Endodermal cell (in vitro differentiated cells): ENCODE measurements around the gene METTL16. TPM values are rescaled to one million over a fixed set of nuclear protein-coding genes. Genes with fewer than 3 reads are reported as not detected.
"Not testable (repeated sequence)": the region's sequence is repeated elsewhere in the genome, so short reads cannot be mapped to it uniquely, and the experiment has no call there.

Source experiments
- DNase-seq: peaks from one replicate; pipeline ENCODE4 v3.0.0-alpha.2; 2017
- H3K27ac ChIP-seq: 2 replicates; pipeline ENCODE4 v1.5.1; 2013; ENCODE audit warnings: mild to moderate bottlenecking, low read depth, low read length, moderate library complexity
- H3K27me3 ChIP-seq: 2 replicates; pipeline ENCODE4 v1.6.1; 2013; ENCODE audit warnings: mild to moderate bottlenecking, low read length, moderate library complexity; ENCODE audit not compliant: insufficient read depth, control insufficient read depth, poor library complexity, severe bottlenecking
- H3K36me3 ChIP-seq: 2 replicates; pipeline ENCODE4 v1.7.0; 2013; ENCODE audit warnings: mild to moderate bottlenecking, low read length, moderate library complexity; ENCODE audit not compliant: control insufficient read depth, insufficient read depth
- H3K4me1 ChIP-seq: one replicate; pipeline ENCODE4 v1.7.0; 2013; ENCODE audit warnings: low read length; ENCODE audit not compliant: control insufficient read depth, insufficient read depth
- H3K4me3 ChIP-seq: 2 replicates; pipeline ENCODE4 v1.5.1; 2013; ENCODE audit warnings: mild to moderate bottlenecking, low read length, moderate library complexity
- H3K9ac ChIP-seq: 2 replicates; pipeline ENCODE4 v1.6.1; 2013; ENCODE audit warnings: mild to moderate bottlenecking, low read length, moderate library complexity; ENCODE audit not compliant: poor library complexity, severe bottlenecking; ENCODE audit errors: extremely low read depth
- H3K9me3 ChIP-seq: 2 replicates; pipeline ENCODE4 v1.6.1; 2013; ENCODE audit warnings: mild to moderate bottlenecking, low read length, moderate library complexity; ENCODE audit not compliant: control insufficient read depth
- H3K27ac Mint-ChIP-seq: 2 replicates; pipeline ENCODE4 v1.8.0; 2020; ENCODE audit warnings: mixed read lengths
- H3K27me3 Mint-ChIP-seq: 2 replicates; pipeline ENCODE4 v1.8.0; 2021; ENCODE audit warnings: mild to moderate bottlenecking, mixed read lengths; ENCODE audit not compliant: insufficient read depth
- H3K36me3 Mint-ChIP-seq: 2 replicates; pipeline ENCODE4 v1.8.0; 2020; ENCODE audit warnings: low read depth, mixed read lengths
- H3K4me1 Mint-ChIP-seq: 2 replicates; pipeline ENCODE4 v1.8.0; 2020; ENCODE audit warnings: mixed read lengths
- H3K4me3 Mint-ChIP-seq: 2 replicates; pipeline ENCODE4 v1.8.0; 2020; ENCODE audit warnings: mild to moderate bottlenecking, moderate library complexity, mixed read lengths
- H3K9me3 Mint-ChIP-seq: 2 replicates; pipeline ENCODE4 v1.8.0; 2020; ENCODE audit warnings: mild to moderate bottlenecking, mixed read lengths
- WGBS, 2 experiments: methylation state at CpG; one replicate each; pipeline versions ENCODE4 v1.1.5 to v1.1.7; 2013; ENCODE audit warnings: missing lambda C conversion rate in 2 of 2, mixed read lengths in 1 of 2; ENCODE audit not compliant: insufficient coverage in 1 of 2, insufficient read length in 1 of 2; 5-methylcytosine and 5-hydroxymethylcytosine counted together
- total RNA-seq, 2 donors: library from RNA; stranded (reverse); fragmentation: NEBNext Ultra II Directional in 1 of 2; extraction: Animal tissue kit (Norgen Biotek cat#: 25700) in 1 of 2; gene quantifications; 2 replicates in 1 of 2; 3 replicates in 1 of 2; pipeline ENCODE4 v1.2.1, GENCODE V29; 2021
- TF ChIP-seq, protein P1 (sequence below): fragments of 200-600 bp; sonication (generic); conservative IDR thresholded peaks from 2 replicates; pipeline ENCODE4 v1.5.0; 2021; ENCODE audit warnings: antibody characterized with exemption, mild to moderate bottlenecking

METTL16 gene
- total RNA-seq, 2 donors from 2014 or later: 51.5 to 59.6 TPM

DNA sequence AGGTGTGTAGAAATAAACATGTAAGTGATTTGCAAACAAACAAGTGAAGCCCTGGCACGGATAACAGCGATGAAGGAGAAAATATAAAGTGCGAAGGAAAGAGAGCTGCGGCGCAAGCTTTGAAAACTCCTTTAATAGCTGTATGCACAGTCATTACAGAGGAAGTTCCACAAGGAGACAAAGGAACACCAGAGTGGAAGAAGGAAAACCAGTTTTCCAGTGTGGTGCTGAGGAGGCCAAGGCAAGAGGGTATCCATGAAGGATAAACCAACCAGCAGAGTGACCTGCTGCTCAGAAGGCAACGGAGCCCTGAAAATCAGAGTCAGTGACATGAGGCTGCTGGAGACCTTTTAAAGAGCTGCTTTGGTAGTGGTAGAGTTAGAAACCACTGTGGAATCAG lies 24.4 kb downstream of the METTL16 start:
- Histone ChIP-seq H3K4me1 (no peaks in the 10 kb centered on the region), H3K36me3 (peaks cover 15% of the 10 kb centered on the region), H3K27me3 (no peaks in the 10 kb centered on the region), H3K4me3 (no peak overlapping the region), H3K9ac (no peak overlapping the region), H3K27ac (no peak overlapping the region), H3K9me3 (no peaks in the 10 kb centered on the region)
- no peak for DNase-seq
- Mint-ChIP-seq H3K27ac (no peak overlapping the region), H3K27me3 (no peaks in the 10 kb centered on the region), H3K36me3 (peaks cover 11% of the 10 kb centered on the region), H3K9me3 (no peaks in the 10 kb centered on the region), H3K4me1 (peaks cover 28% of the 10 kb centered on the region), H3K4me3 (no peak overlapping the region)
- TF ChIP-seq, protein P1, sequence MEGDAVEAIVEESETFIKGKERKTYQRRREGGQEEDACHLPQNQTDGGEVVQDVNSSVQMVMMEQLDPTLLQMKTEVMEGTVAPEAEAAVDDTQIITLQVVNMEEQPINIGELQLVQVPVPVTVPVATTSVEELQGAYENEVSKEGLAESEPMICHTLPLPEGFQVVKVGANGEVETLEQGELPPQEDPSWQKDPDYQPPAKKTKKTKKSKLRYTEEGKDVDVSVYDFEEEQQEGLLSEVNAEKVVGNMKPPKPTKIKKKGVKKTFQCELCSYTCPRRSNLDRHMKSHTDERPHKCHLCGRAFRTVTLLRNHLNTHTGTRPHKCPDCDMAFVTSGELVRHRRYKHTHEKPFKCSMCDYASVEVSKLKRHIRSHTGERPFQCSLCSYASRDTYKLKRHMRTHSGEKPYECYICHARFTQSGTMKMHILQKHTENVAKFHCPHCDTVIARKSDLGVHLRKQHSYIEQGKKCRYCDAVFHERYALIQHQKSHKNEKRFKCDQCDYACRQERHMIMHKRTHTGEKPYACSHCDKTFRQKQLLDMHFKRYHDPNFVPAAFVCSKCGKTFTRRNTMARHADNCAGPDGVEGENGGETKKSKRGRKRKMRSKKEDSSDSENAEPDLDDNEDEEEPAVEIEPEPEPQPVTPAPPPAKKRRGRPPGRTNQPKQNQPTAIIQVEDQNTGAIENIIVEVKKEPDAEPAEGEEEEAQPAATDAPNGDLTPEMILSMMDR: no peak
- 96 to 99% methylated on average over 5 of the region's 6 CpGs for WGBS, 2 experiments

DNA sequence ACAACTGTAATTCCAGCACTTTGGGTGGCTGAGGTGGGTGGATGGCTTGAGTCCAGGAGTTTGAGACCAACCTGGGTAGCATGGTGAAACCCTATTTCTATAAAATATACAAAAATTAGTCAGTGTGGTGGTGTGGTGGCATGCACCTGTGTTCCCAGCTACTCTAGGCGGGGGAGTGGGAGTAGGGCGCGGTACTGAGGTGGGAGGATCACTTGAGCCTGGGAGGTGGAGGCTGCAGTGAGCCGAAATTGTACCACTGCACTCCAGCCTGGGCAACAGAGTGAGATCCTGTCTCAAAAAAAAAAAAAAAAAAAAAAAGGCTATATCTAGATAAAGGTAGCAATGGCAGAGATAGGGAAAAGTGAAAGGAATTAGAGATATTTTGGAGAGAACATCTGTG lies 25.0 kb downstream of the METTL16 start:
- WGBS, 2 experiments: 100% methylated on average over 4 of the region's 4 CpGs; no CpG with 5 or more reads in 1 of the 2 experiments
- H3K36me3 ChIP-seq: peaks cover 13% of the 10 kb centered on the region
- not testable (repeated sequence) for H3K27ac ChIP-seq, H3K27me3 ChIP-seq, DNase-seq, H3K27me3 Mint-ChIP-seq, H3K4me1 ChIP-seq, H3K4me3 ChIP-seq, H3K9me3 ChIP-seq, H3K27ac Mint-ChIP-seq, H3K36me3 Mint-ChIP-seq, H3K4me3 Mint-ChIP-seq, H3K9ac ChIP-seq, H3K9me3 Mint-ChIP-seq
- peaks cover 33% of the 10 kb centered on the region for H3K4me1 Mint-ChIP-seq

DNA sequence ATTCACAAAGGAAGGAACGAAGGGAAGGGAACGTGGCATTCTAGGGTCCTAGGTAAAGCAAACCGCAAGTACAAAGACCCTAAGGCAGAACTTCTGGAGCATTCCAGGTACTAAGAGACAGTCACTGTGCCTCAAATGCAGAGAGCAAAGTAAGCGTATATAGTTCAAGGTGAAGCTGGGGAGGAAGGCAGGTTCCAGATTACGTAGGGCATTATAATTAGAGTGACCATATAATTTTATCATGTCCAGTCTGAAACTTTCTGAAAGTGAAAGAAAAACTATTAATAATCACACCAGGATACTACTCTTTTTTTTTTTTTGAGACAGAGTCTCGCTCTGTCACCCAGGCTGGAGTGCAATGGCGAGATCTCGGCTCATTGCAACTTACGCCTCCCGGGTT lies 25.7 kb downstream of the METTL16 start:
- Mint-ChIP-seq H3K27ac (no peak overlapping the region), H3K27me3 (no peaks in the 10 kb centered on the region), H3K4me1 (peaks cover 38% of the 10 kb centered on the region), H3K4me3 (no peak overlapping the region), H3K36me3 (peaks cover 5% of the 10 kb centered on the region), H3K9me3 (no peaks in the 10 kb centered on the region)
- Histone ChIP-seq H3K27ac (no peak overlapping the region), H3K36me3 (peaks cover 13% of the 10 kb centered on the region), H3K4me3 (no peak overlapping the region), H3K4me1 (no peaks in the 10 kb centered on the region), H3K27me3 (no peaks in the 10 kb centered on the region), H3K9ac (no peak overlapping the region), H3K9me3 (no peaks in the 10 kb centered on the region)
- DNase-seq: no peak
- TF ChIP-seq, protein P1: no peak
- 94 to 98% methylated on average over 5 to 10 of the region's 10 CpGs for WGBS, 2 experiments

DNA sequence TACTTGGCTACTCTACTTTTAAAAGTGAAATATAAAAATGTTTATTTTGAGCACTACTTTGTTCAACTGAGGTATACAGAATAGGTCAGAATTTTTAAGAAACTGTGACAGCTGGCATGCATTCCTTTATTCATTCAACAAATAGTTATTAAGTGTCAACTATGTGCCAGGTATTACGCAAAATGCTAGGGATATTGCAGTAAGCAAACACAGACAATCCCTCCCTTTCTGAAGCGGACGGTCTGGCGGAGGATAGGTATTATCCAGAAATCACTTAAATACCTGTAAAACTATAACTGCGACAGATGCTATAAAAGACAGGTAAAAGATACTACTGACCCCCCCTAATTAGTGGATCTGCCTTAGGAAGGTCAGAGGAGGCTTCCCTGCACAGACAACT lies 26.1 kb downstream of the METTL16 start:
- no peak overlapping the region for H3K27ac Mint-ChIP-seq
- Histone ChIP-seq H3K27me3 (no peaks in the 10 kb centered on the region), H3K4me3 (no peak overlapping the region), H3K9me3 (no peaks in the 10 kb centered on the region), H3K4me1 (no peaks in the 10 kb centered on the region), H3K36me3 (peaks cover 13% of the 10 kb centered on the region), H3K27ac (no peak overlapping the region), H3K9ac (no peak overlapping the region)
- 95 to 96% methylated on average over 4 to 5 of the region's 5 CpGs for WGBS, 2 experiments
- DNase-seq: no peak
- TF ChIP-seq, protein P1: no peak
- H3K36me3 Mint-ChIP-seq: peaks cover 5% of the 10 kb centered on the region
- H3K4me3 Mint-ChIP-seq: no peak overlapping the region
- peaks cover 37% of the 10 kb centered on the region for H3K4me1 Mint-ChIP-seq
- no peaks in the 10 kb centered on the region for H3K9me3 Mint-ChIP-seq
- H3K27me3 Mint-ChIP-seq: no peaks in the 10 kb centered on the region
